Natural killer cell (primary cell): ENCODE results near the gene EYS. TPM values are rescaled to one million over a fixed set of nuclear protein-coding genes. Genes with fewer than 3 reads are reported as not detected.
"Not testable (repeated sequence)": the region's sequence is repeated elsewhere in the genome, so short reads cannot be mapped to it uniquely, and the experiment has no call there.

Experiments used
- ATAC-seq, 3 donors: fragments of 150-1000 bp in 2 of 3; fragments of 200-7000 bp in 1 of 3; cut with Tn5 transposase; 1 replicate in 1 of 3; 2 replicates in 2 of 3; pipeline ENCODE4 v1.10.0; 2021; ENCODE audit warnings: mild to moderate bottlenecking in 2 of 3, moderate library complexity in 2 of 3
- DNase-seq, 2 donors: peaks; one replicate each; pipeline versions ENCODE4 v3.0.0 to v3.0.0-alpha.2; 2013 to 2021; ENCODE audit warnings: mixed read lengths in 1 of 2
- H3K27ac ChIP-seq: one replicate; pipeline ENCODE4 v1.5.1; 2013; ENCODE audit warnings: mild to moderate bottlenecking, low read length
- H3K27me3 ChIP-seq: one replicate; pipeline ENCODE4 v1.6.1; 2013; ENCODE audit warnings: low read length; ENCODE audit not compliant: control insufficient read depth, insufficient read depth
- H3K36me3 ChIP-seq: one replicate; pipeline ENCODE4 v1.6.1; 2013; ENCODE audit warnings: low read length; ENCODE audit not compliant: control insufficient read depth, insufficient read depth
- H3K4me1 ChIP-seq: one replicate; pipeline ENCODE4 v1.6.1; 2013; ENCODE audit warnings: low read length; ENCODE audit not compliant: control insufficient read depth, insufficient read depth
- H3K4me3 ChIP-seq: one replicate; pipeline ENCODE4 v1.5.1; 2013; ENCODE audit warnings: low read length
- H3K9me3 ChIP-seq: one replicate; pipeline ENCODE4 v1.6.1; 2013; ENCODE audit warnings: low read length; ENCODE audit not compliant: control insufficient read depth, insufficient read depth
- H3K27ac Mint-ChIP-seq, 2 donors: one replicate each; pipeline ENCODE4 v1.8.0; 2022; ENCODE audit warnings: mild to moderate bottlenecking in 2 of 2, mixed read lengths in 2 of 2, moderate library complexity in 1 of 2
- H3K27me3 Mint-ChIP-seq, 2 donors: one replicate each; pipeline ENCODE4 v1.8.0; 2022; ENCODE audit warnings: low read depth in 2 of 2, mixed read lengths in 2 of 2
- H3K36me3 Mint-ChIP-seq: one replicate; pipeline ENCODE4 v1.8.0; 2022; ENCODE audit warnings: mixed read lengths
- H3K4me1 Mint-ChIP-seq, 2 donors: one replicate each; pipeline ENCODE4 v1.8.0; 2022; ENCODE audit warnings: mixed read lengths in 2 of 2
- H3K4me3 Mint-ChIP-seq: one replicate; pipeline ENCODE4 v1.8.0; 2022; ENCODE audit warnings: mild to moderate bottlenecking, moderate library complexity, mixed read lengths
- H3K9me3 Mint-ChIP-seq, 2 donors: one replicate each; pipeline ENCODE4 v1.8.0; 2022; ENCODE audit warnings: mixed read lengths in 2 of 2
- CTCF ChIP-seq: fragments of 200-600 bp; IDR thresholded peaks from one replicate; pipeline ENCODE4 v1.8.0; 2022; ENCODE audit warnings: antibody characterized with exemption
- WGBS: methylation state at CpG from one replicate; pipeline ENCODE4 v1.1.7; 2013; ENCODE audit warnings: missing lambda C conversion rate; ENCODE audit not compliant: insufficient coverage; 5-methylcytosine and 5-hydroxymethylcytosine counted together
- intact Hi-C: fragments of 100-400 bp; cut with micrococcal nuclease; formaldehyde crosslinking; loops from one replicate; pipeline ENCODE4 v1.14.2; 2022
- total RNA-seq, 4 donors: library from RNA; stranded (reverse); fragments of 120-200 nt in 1 of 4; gene quantifications; one replicate each; pipeline versions ENCODE4 v1.2.3 to v1.2.4, GENCODE V29; 2013 to 2022

EYS gene
- total RNA-seq, 3 donors from 2014 or later (not counting 1 experiment from before 2014, with no cell fraction given), result 0.55 TPM; not detected in 2

- intact Hi-C loops, result no loop called here
Measured at GRCh38 chr6:63936399-63936798, 1770.6 kb downstream of the EYS start.

GRCh38 chr6:63935732-63936131, 1771.3 kb downstream of the EYS start:
- Mint-ChIP-seq H3K4me1 (no peaks in the 10 kb centered on the region), H3K9me3 (peaks cover 3 to 6% of the 10 kb centered on the region in 2 donors), H3K27me3 (no peaks in the 10 kb centered on the region), H3K36me3 (no peaks in the 10 kb centered on the region), H3K4me3 (no peak overlapping the region), H3K27ac (no peak overlapping the region)
- H3K4me3 ChIP-seq, result no peak overlapping the region
- no peak for DNase-seq
- H3K27me3 ChIP-seq, result no peaks in the 10 kb centered on the region
- no peak for ATAC-seq
- TF ChIP-seq CTCF, result no peak
- H3K36me3 ChIP-seq, result no peaks in the 10 kb centered on the region
- no peaks in the 10 kb centered on the region for H3K9me3 ChIP-seq
- H3K4me1 ChIP-seq, result no peaks in the 10 kb centered on the region
- intact Hi-C loops, result no loop called here
- no peak overlapping the region for H3K27ac ChIP-seq

More at GRCh38 chr6:63936399-63936798, 1770.6 kb downstream of the EYS start:
- Histone ChIP-seq H3K27me3 (no peaks in the 10 kb centered on the region), H3K27ac (no peak overlapping the region), H3K4me3 (no peak overlapping the region), H3K9me3 (no peaks in the 10 kb centered on the region), H3K4me1 (no peaks in the 10 kb centered on the region), H3K36me3 (no peaks in the 10 kb centered on the region)
- DNase-seq (no peak), ATAC-seq (no peak)
- no peak overlapping the region for H3K27ac Mint-ChIP-seq
- H3K36me3 Mint-ChIP-seq, result no peaks in the 10 kb centered on the region
- no peak for TF ChIP-seq CTCF
- H3K4me3 Mint-ChIP-seq, result no peak overlapping the region
- H3K9me3 Mint-ChIP-seq, result peaks cover 3 to 6% of the 10 kb centered on the region in 2 donors
- H3K4me1 Mint-ChIP-seq, result no peaks in the 10 kb centered on the region
- H3K27me3 Mint-ChIP-seq, result no peaks in the 10 kb centered on the region

GRCh38 chr6:63933948-63934347, 1773.1 kb downstream of the EYS start:
- H3K9me3 ChIP-seq, H3K36me3 ChIP-seq, H3K9me3 Mint-ChIP-seq, H3K4me3 ChIP-seq, DNase-seq, H3K4me1 ChIP-seq, H3K4me3 Mint-ChIP-seq, H3K27ac ChIP-seq, H3K4me1 Mint-ChIP-seq, ATAC-seq, H3K27me3 ChIP-seq, intact Hi-C loops, H3K27me3 Mint-ChIP-seq, H3K27ac Mint-ChIP-seq, H3K36me3 Mint-ChIP-seq: not testable (repeated sequence)
- no CpG with 5 or more reads among the region's 4 CpGs for WGBS

GRCh38 chr6:63930848-63931247, 1776.2 kb downstream of the EYS start:
- no peaks in the 10 kb centered on the region for H3K4me1 ChIP-seq
- H3K36me3 ChIP-seq, result no peaks in the 10 kb centered on the region
- H3K4me3 ChIP-seq, result no peak overlapping the region
- Mint-ChIP-seq H3K27ac (no peak overlapping the region), H3K4me1 (no peaks in the 10 kb centered on the region), H3K36me3 (no peaks in the 10 kb centered on the region), H3K4me3 (no peak overlapping the region), H3K27me3 (no peaks in the 10 kb centered on the region), H3K9me3 (peaks cover 2 to 5% of the 10 kb centered on the region in 2 donors)
- no peaks in the 10 kb centered on the region for H3K9me3 ChIP-seq
- no peaks in the 10 kb centered on the region for H3K27me3 ChIP-seq
- no peak overlapping the region for H3K27ac ChIP-seq
- no peak for ATAC-seq
- no peak for TF ChIP-seq CTCF
- no peak for DNase-seq
- intact Hi-C loops, result no loop called here
